ENCODE results near the gene TPRG1. TPM values are rescaled to one million over a fixed set of nuclear protein-coding genes. Genes with fewer than 3 reads are reported as not detected.

TPRG1 gene
- total and polyA plus RNA-seq, 2 of the 8 experiments (the other 6 are each of a cell fraction or from before 2014, with no cell fraction given), result 0.37 to 0.47 TPM

DNA sequence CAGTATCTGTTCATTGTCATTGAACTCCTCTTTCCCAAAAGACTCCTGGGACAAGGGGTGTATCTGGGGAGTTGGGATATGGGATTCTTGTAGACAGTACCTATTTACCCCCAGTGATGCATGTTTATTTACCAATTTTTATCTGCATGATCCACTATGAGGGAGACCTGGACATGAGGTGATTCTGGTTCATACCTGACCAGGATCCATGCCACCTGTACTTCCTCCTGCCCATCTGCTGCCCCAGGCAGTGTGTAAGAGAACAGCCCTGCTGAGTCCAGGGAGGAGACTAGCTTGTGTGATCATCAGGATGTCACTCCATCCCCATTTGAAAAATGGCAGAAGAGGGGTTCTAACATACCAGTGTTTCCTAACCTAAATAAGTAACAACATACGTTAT, 3.1 kb upstream of the TPRG1 start:
- Histone ChIP-seq H3K9ac (replicated peaks in 1 of 4; ENCODE audit: extremely low read depth in 1 of 4, low read depth in 3 of 4, low read length in 3 of 4) (no peak overlapping the region), H4K8ac (ENCODE audit: extremely low read depth, insufficient read depth, low read length) (no peak overlapping the region), H3K79me1 (ENCODE audit: low read depth, low read length) (no peaks in the 10 kb centered on the region), H2BK120ac (replicated peaks; ENCODE audit: low read depth, low read length) (no peak overlapping the region), H3K27ac (ENCODE audit: low read depth, low read length) (no peak overlapping the region), H3K4me1 (replicated peaks in 1 of 4; ENCODE audit: control insufficient read depth in 3 of 4, insufficient read depth in 4 of 4, low read length in 3 of 4) (no peaks in the 10 kb centered on the region), H3K4me3 (ENCODE audit: extremely low read depth in 1 of 4, insufficient read depth in 2 of 4, low read depth in 3 of 4, low read length in 4 of 4) (no peak overlapping the region), H4K5ac (ENCODE audit: insufficient read length, low read depth, low read length) (no peak overlapping the region), H3K27me3 (replicated peaks in 1 of 4; ENCODE audit: control insufficient read depth in 3 of 4, extremely low read depth in 1 of 4, insufficient read depth in 3 of 4, low read length in 3 of 4) (no peaks in the 10 kb centered on the region), H3K14ac (ENCODE audit: insufficient read length) (no peak overlapping the region), H3K4ac (replicated peaks; ENCODE audit: insufficient read length, low read depth, low read length) (no peak overlapping the region), H2AK5ac (ENCODE audit: low read depth, low read length) (no peak overlapping the region), H3K23ac (ENCODE audit: insufficient read length) (no peak overlapping the region), H2AFZ (ENCODE audit: low read length) (no peak overlapping the region), H2BK5ac (ENCODE audit: low read depth, low read length) (no peak overlapping the region), H2BK12ac (ENCODE audit: low read depth, low read length) (no peak overlapping the region), H4K20me1 (replicated peaks in 1 of 2; ENCODE audit: control insufficient read depth in 1 of 2, insufficient read depth in 2 of 2, low read length in 2 of 2) (peaks cover 0 to 1% of the 10 kb centered on the region in 2 experiments), H2BK20ac (ENCODE audit: low read length) (no peak overlapping the region), H3K79me2 (ENCODE audit: control insufficient read depth in 1 of 2, insufficient read depth in 2 of 2, low read length in 2 of 2) (no peaks in the 10 kb centered on the region), H3K18ac (ENCODE audit: extremely low read depth, low read length) (no peak overlapping the region), H3K36me3 (ENCODE audit: control insufficient read depth in 2 of 4, insufficient read depth in 4 of 4, low read length in 3 of 4) (no peaks in the 10 kb centered on the region), H3K23me2 (ENCODE audit: low read depth, low read length) (no peaks in the 10 kb centered on the region), H3K56ac (replicated peaks; ENCODE audit: insufficient read length, low read depth, low read length) (no peak overlapping the region), H3K4me2 (ENCODE audit: insufficient read depth in 1 of 2, low read depth in 2 of 2, low read length in 2 of 2) (no peak overlapping the region), H2BK15ac (ENCODE audit: low read length) (no peak overlapping the region), H4K91ac (replicated peaks; ENCODE audit: insufficient read length, low read length) (no peak overlapping the region), H3K9me3 (ENCODE audit: insufficient read depth in 2 of 2, low read depth in 1 of 2, low read length in 1 of 2) (no peaks in the 10 kb centered on the region)
- no peak for DNase-seq (ENCODE audit: low read depth in 1 of 2, low spot score in 2 of 2)
- FAIRE-seq, result no peak
- 90% methylated on average over 1 of the region's 1 CpG; no CpG with 5 or more reads in 1 of the 2 experiments for WGBS, 2 experiments (ENCODE audit: extremely low coverage in 1 of 2, insufficient coverage in 1 of 2, insufficient read length in 1 of 2, insufficient replicate concordance in 2 of 2, low coverage in 1 of 2, low lambda C conversion rate in 2 of 2, missing lambda C conversion rate in 1 of 2)
- POLR2A ChIA-PET (ENCODE audit: partially characterized antibody), result no interaction called here
- CTCF ChIA-PET (ENCODE audit: partially characterized antibody), result interaction anchor here (0.7 to 2.9 kb wide), 13 partner anchors 13 to 214 kb away, joined by 3 to 15 read pairs (median 8); no protein-coding TSS in a partner anchor
- TF ChIP-seq POLR2A (IDR thresholded peaks at IDR 0.05; ENCODE audit: control extremely low read depth in 1 of 2, low read depth in 2 of 2, low read length in 2 of 2) (no peak), HDAC6 (IDR thresholded peaks at IDR 0.05; ENCODE audit: low read depth, low read length) (no peak), SP4 (IDR thresholded peaks at IDR 0.05; ENCODE audit: low read length) (no peak), RFX5 (IDR thresholded peaks at IDR 0.05; ENCODE audit: borderline replicate concordance, low read depth, low read length) (no peak), RNF2 (IDR thresholded peaks at IDR 0.05; ENCODE audit: borderline replicate concordance, low read depth, low read length, missing control alignments, poor library complexity, severe bottlenecking) (no peak)

Data from H1 (cell line).